ENCODE data around the gene PDSS1.
"Not testable (repeated sequence)": the region's sequence is repeated elsewhere in the genome, so short reads cannot be mapped to it uniquely, and the experiment has no call there.

The PDSS1 gene, protein sequence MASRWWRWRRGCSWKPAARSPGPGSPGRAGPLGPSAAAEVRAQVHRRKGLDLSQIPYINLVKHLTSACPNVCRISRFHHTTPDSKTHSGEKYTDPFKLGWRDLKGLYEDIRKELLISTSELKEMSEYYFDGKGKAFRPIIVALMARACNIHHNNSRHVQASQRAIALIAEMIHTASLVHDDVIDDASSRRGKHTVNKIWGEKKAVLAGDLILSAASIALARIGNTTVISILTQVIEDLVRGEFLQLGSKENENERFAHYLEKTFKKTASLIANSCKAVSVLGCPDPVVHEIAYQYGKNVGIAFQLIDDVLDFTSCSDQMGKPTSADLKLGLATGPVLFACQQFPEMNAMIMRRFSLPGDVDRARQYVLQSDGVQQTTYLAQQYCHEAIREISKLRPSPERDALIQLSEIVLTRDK

DNA sequence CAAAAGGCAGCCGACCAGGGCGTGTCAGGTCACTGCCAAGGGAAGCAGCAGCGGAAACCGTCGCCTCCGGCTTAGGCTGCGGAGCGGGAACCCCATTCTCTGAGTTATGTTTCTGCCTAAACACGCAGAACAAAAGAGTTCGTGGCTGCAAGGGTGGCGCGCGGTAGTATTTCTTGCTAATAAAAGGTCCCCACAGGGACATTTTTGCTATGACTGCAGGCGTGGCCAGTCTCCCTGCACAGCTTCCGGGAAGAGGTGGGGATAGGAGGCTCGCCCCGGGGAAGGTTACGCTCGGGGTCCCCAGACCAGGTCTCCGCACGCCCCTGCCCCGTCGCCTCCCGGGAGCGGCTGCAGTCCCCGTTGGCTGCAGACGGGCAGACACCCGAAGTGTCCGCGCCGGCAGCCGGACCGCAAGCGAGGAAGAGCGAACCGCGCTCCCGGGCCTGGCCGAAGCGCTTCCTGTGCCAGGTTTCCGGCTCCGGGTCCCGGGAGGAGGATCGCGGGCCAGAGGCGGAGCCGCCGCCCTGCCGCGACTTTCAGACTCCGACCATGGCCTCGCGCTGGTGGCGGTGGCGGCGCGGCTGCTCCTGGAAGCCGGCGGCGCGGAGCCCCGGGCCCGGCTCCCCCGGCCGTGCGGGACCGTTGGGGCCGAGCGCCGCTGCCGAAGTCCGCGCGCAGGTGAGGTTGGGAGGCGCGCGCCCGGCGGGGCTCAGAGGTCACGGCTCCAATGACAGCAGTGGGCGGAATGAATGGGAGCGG, at the start of gene PDSS1:
PDSS1 (plus strand) TSS at position 539 of the 759 bp plus-strand sequence; CDS start at position 550, 11 bp downstream.
- Mint-ChIP-seq H3K9me3 (no peaks in the 10 kb centered on the region), H3K4me3 (peak within 1 kb of the TSS; percentile 96), H3K4me1 (ENCODE audit: low read depth) (peaks cover 37% of the 10 kb centered on the region), H3K27ac (peak within 1 kb of the TSS; percentile 97), H3K27me3 (no peaks in the 10 kb centered on the region), H3K36me3 (ENCODE audit: low read depth) (peaks cover 37% of the 10 kb centered on the region)

DNA sequence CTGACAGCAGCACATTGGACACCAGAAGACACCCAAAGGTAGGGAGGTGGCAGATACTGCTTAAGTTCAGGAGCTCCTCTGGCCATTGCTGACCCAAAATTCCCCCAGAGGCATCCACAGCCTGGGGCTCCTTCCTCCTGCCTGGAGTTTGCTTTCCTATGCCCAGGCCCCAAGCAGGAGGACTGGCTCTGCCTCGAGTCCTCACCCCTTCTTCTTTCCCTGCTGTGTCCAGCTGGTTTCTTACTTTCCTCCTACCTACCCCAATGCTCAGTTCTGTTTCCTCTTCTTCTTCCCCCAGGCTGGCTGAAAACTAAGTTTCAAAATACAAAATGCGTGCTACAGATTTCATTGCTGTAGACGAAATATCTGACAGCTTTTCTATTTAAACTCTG, 49.3 kb upstream of the PDSS1 start:
- not testable (repeated sequence) for H3K27me3 Mint-ChIP-seq; H3K4me1 Mint-ChIP-seq (ENCODE audit: low read depth); H3K4me3 Mint-ChIP-seq; H3K36me3 Mint-ChIP-seq (ENCODE audit: low read depth); H3K27ac Mint-ChIP-seq; H3K9me3 Mint-ChIP-seq

DNA sequence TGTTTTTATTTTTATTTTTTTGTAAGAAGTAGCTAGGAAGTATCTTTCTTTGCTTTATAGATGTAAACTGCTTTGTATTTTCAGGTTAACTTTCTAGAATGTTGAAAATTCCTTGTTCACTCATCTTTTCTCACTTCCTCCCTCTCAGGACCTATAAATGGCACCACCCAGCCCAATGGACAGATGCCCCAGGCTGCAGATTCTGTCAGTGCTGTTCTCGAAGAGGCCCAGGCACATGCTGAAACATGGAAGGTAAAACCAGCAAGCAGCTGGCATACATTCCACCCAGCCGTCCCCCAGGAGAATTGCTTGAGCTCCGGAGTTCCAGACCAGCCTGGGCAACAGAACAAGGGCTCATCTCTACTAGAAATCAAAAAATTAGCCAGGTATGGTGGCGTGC, 47.1 kb upstream of the PDSS1 start:
- Mint-ChIP-seq H3K9me3 (no peaks in the 10 kb centered on the region), H3K4me1 (ENCODE audit: low read depth) (no peaks in the 10 kb centered on the region), H3K27ac (no peak overlapping the region), H3K27me3 (no peaks in the 10 kb centered on the region), H3K36me3 (ENCODE audit: low read depth) (no peaks in the 10 kb centered on the region), H3K4me3 (no peak overlapping the region)

DNA sequence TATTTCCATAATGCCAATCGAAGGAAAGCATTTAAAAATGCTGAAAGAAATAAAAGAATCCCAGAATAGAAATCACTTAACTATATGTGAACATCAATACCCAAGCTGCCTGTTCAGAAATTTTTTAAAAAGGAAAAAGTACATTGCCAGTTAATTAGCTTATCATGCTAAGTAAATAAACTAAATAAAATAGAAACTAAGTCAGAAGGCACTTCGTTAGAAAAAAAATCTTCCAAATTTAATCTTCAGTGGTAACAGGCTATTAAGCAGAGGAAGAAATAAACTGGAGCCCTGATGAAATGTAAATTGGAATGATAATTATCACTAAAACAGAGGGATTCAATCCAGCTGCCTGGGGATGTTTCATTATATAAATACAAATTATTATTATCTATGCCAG, 46.0 kb upstream of the PDSS1 start:
- H3K36me3 Mint-ChIP-seq (ENCODE audit: low read depth); H3K27ac Mint-ChIP-seq; H3K9me3 Mint-ChIP-seq; H3K27me3 Mint-ChIP-seq; H3K4me3 Mint-ChIP-seq; H3K4me1 Mint-ChIP-seq (ENCODE audit: low read depth): not testable (repeated sequence)

DNA sequence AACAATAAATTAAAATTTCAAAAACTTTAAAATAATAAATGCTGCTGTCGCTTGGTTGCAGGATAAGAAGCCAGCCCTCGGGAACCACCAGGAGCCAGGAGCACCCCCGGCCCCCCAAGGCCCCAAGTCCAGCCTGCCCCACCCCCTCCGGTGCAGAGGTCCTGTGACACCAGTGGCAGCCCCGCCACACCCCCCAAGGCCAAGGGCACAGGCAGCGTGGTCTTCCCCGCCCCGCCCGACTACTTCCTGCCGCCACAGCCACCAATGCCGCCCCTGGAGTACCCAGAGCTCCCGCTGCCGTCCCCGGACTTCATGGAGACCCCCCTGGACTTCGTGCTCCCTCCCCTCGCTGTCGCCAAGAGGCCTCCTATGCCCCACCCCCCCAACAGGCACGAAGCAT, 44.5 kb upstream of the PDSS1 start:
- H3K36me3 Mint-ChIP-seq (ENCODE audit: low read depth): no peaks in the 10 kb centered on the region
- no peaks in the 10 kb centered on the region for H3K27me3 Mint-ChIP-seq
- no peak overlapping the region for H3K4me3 Mint-ChIP-seq
- H3K27ac Mint-ChIP-seq: no peak overlapping the region
- no peaks in the 10 kb centered on the region for H3K9me3 Mint-ChIP-seq
- H3K4me1 Mint-ChIP-seq (ENCODE audit: low read depth): no peaks in the 10 kb centered on the region

DNA sequence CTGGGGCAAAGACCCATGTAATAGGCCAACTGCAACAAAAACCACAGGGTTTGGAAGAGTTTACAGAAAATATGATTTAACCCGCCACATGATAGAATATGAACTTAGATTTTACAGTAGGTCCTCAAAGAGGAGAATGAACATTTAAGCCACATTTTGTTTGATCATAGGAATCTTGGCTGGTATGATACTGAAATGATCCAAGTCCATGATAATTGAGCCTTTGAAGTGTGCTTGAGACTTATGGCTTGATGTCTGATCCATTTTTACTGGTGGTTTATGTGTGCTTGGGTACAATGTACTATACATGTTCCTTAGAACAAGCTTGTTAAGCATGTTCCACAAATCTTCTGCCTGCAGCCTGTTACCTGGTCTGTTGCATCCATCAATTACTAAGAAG, 41.8 kb upstream of the PDSS1 start:
- Mint-ChIP-seq H3K36me3 (ENCODE audit: low read depth) (no peaks in the 10 kb centered on the region), H3K4me3 (no peak overlapping the region), H3K27ac (no peak overlapping the region), H3K4me1 (ENCODE audit: low read depth) (no peaks in the 10 kb centered on the region), H3K27me3 (no peaks in the 10 kb centered on the region), H3K9me3 (no peaks in the 10 kb centered on the region)

DNA sequence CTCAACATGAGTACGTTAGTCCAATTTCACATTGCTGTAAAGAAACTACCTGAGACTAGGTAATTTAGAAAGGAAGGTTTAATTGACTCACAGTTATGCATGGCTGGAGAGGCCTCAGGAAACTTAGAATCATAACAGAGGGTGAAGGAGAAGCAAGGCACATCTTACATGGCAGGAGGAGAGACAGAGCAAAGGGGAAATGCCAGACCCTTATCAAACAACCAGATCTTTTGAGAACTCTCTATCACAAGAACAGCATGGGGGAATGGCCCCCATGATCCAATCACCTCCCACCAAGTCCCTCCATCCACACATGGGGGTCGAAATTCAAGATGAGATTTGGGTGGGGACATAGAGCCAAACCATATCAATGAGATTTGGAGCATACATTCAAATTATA, 34.6 kb upstream of the PDSS1 start:
- Mint-ChIP-seq H3K27me3 (no peaks in the 10 kb centered on the region), H3K27ac (no peak overlapping the region), H3K36me3 (ENCODE audit: low read depth) (no peaks in the 10 kb centered on the region), H3K4me3 (no peak overlapping the region), H3K4me1 (ENCODE audit: low read depth) (no peaks in the 10 kb centered on the region), H3K9me3 (peaks cover 5% of the 10 kb centered on the region)

DNA sequence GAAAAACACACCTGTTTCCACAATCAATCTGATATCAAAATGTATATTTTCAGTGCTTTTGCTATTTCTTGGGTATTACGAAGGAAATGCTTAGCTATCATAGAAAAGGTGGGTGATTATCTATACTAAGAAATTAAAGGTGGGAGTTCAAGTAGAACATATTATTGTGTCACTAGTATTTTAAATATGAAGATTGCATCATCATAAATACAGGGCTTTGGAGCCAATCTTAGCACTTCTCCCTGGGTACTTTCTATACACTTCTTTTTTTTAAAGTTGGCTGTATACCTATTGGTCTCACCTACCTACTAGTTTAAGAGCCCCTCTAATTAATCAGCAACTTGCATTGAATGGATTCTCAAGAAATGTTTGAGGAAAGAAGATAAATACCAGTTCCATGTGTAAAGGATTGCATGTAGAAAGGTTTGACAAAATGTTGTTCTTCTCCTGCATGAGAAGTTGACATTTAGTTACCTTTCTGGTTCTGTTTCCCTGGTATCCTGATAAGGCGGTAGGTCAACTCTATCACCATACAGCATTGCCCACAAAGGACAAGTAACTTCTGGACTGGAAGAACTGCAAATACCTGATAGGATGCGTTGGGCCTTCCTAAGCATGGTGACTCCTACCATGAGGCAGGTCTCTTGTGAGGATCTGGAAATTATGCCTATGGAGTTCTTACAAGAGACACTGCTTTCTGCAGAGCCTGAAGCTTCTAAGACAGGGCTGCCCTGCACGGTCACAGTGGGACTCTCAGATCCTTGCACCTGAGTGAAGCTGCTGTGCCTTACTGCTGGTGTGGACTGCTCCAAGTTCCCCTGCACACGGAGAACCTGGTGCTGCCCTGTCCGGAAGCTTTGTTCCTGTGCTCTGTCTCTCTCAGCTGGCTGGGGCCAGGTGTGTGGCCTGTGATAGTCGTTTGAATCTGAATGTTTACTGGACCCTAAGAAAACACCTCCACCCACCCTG, 32.1 kb upstream of the PDSS1 start:
- Mint-ChIP-seq H3K36me3 (ENCODE audit: low read depth) (no peaks in the 10 kb centered on the region), H3K4me3 (no peak overlapping the region)

DNA sequence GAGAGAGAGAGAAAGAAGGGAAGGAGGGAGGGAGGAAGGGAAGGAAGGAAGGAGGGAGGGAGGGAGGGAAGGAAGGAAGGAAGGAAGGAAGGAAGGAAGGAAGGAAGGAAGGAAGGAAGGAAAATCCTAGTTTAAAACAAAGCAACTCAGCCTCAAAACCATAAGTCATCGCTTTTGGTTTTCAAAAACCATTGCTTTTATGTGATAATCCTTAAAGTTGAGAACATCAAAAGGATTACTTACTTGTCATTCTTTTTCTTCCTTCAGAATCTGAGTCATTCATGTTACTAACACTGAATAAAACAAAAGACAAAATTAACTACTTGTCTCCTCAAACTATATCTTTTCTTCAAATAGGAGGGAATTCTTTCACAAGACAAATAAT, 21.6 kb upstream of the PDSS1 start:
- no peaks in the 10 kb centered on the region for H3K9me3 Mint-ChIP-seq
- H3K36me3 Mint-ChIP-seq (ENCODE audit: low read depth): no peaks in the 10 kb centered on the region
- H3K27ac Mint-ChIP-seq: no peak overlapping the region
- H3K4me1 Mint-ChIP-seq (ENCODE audit: low read depth): no peaks in the 10 kb centered on the region
- no peak overlapping the region for H3K4me3 Mint-ChIP-seq
- H3K27me3 Mint-ChIP-seq: no peaks in the 10 kb centered on the region

More for the DNA sequence above, 32.1 kb upstream of the PDSS1 start:
- Mint-ChIP-seq H3K9me3 (peaks cover 5% of the 10 kb centered on the region), H3K27me3 (no peaks in the 10 kb centered on the region), H3K4me1 (ENCODE audit: low read depth) (no peaks in the 10 kb centered on the region), H3K27ac (no peak overlapping the region)

DNA sequence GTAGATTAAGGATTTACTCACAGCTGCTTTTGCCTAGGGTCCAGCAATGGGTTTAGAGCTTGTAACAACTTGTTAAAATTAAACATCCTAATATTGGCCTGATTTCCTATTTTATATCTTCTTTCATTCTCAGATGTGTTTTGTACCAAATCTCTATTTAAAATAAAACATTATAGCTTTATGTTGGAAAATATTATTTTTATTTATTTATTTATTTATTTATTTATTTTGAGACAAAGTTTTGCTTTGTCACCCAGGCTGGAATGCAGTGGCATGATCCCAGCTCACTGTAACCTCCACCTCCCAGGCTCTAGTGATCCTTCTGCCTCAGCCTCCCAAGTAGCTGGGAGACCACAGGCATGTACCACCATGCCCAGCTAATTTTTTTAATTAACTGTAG, 17.9 kb upstream of the PDSS1 start:
- H3K27ac Mint-ChIP-seq: no peak overlapping the region
- H3K4me3 Mint-ChIP-seq: no peak overlapping the region
- no peaks in the 10 kb centered on the region for H3K27me3 Mint-ChIP-seq
- peaks cover 19% of the 10 kb centered on the region for H3K4me1 Mint-ChIP-seq (ENCODE audit: low read depth)
- no peaks in the 10 kb centered on the region for H3K36me3 Mint-ChIP-seq (ENCODE audit: low read depth)
- H3K9me3 Mint-ChIP-seq: no peaks in the 10 kb centered on the region

DNA sequence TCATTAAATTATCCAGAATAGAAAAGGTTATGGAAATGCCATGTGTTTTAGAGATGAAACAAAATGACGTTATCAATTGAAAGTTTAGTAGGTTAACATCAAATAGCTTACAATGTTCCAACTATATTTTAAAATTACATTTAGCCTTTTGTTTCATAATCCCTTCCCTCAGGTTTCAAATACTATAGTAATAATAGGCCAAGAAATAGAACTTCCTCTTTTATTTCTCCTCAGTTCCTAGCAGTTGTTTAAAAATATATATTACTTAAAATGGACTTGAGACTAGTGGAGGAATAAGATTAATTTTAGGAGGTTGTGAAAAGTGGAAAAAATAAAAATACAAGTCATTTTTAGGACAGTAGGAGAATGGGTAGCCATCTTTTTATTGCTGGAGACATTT, 16.4 kb upstream of the PDSS1 start:
- Mint-ChIP-seq H3K4me1 (ENCODE audit: low read depth) (peaks cover 23% of the 10 kb centered on the region), H3K4me3 (no peak overlapping the region), H3K27ac (no peak overlapping the region), H3K9me3 (no peaks in the 10 kb centered on the region), H3K36me3 (ENCODE audit: low read depth) (no peaks in the 10 kb centered on the region), H3K27me3 (no peaks in the 10 kb centered on the region)

DNA sequence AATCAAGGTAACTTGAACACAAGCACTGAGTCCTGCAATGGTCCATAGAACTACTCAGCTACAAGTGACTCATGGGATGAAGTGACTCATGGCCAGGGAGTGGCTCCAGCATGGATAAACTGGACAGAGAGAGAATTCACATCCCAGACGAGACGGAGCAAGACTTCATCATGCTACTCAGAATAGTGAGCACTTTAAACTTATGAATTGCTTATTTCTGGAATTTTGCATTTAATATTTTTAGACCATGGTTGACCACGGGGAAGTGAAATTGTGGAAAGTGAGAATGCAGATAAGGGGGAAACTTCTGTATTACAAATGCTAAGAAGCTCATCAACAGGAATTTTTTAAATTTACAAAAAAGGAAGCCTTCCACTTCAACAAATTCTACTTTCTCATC, 15.5 kb upstream of the PDSS1 start:
- not testable (repeated sequence) for H3K4me3 Mint-ChIP-seq
- H3K27ac Mint-ChIP-seq: peak overlapping the region; percentile 42

DNA sequence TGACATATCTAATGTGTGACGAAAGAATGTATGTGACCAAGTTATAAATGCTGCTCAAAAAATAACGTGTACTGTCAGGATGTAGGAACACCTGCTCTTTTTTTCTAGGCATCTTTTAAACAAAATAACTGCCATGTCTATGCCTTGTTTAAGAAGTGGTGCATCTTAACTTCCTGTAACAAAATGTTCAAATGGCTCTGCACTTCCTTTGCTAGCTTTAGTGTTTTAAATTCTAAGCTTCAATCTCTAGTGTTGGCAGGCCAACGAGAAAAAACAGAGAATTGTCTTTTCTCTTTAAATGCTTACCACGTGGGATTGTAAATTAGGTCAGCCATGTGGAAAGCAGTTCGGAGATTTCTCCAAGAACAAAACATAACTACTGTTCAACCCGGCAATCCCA, 14.6 kb upstream of the PDSS1 start:
- peak overlapping the region; percentile 50 for H3K27ac Mint-ChIP-seq
- peak overlapping the region; percentile 9 for H3K4me3 Mint-ChIP-seq
- no peaks in the 10 kb centered on the region for H3K9me3 Mint-ChIP-seq
- peaks cover 23% of the 10 kb centered on the region for H3K4me1 Mint-ChIP-seq (ENCODE audit: low read depth)
- H3K27me3 Mint-ChIP-seq: no peaks in the 10 kb centered on the region
- no peaks in the 10 kb centered on the region for H3K36me3 Mint-ChIP-seq (ENCODE audit: low read depth)

More for the DNA sequence above, 15.5 kb upstream of the PDSS1 start:
- not testable (repeated sequence) for H3K27me3 Mint-ChIP-seq; H3K9me3 Mint-ChIP-seq; H3K36me3 Mint-ChIP-seq (ENCODE audit: low read depth)
- peaks cover 23% of the 10 kb centered on the region for H3K4me1 Mint-ChIP-seq (ENCODE audit: low read depth)

DNA sequence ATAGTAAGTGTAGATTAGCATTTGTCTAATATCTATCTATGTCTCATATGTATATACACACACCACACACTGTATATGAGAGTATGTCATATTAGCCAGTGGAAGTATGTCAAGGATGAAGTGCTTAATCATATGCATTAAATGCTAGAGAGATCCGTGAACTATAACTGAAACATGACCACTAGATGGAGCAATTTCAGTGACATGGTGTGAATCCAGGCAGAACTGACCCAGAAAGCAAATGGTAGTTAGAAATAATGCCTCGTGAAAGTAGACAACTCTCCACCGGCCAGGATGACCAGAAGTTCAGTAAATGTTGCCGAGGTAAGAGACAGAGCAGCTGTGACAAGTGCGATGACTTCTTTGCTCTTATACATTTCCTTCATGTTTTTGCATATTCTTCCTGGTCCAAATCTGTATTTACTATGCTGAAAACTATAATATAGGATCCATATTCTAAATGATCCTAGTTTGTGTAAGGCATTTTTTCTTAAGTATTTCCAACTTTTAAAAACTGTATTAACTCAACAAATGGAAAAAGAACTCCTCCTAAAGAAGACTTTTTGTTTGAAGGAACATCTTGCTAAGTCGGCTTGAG, 12.7 kb upstream of the PDSS1 start:
- peaks cover 29% of the 10 kb centered on the region for H3K4me1 Mint-ChIP-seq (ENCODE audit: low read depth)
- not testable (repeated sequence) for H3K4me3 Mint-ChIP-seq; H3K36me3 Mint-ChIP-seq (ENCODE audit: low read depth); H3K27me3 Mint-ChIP-seq; H3K9me3 Mint-ChIP-seq; H3K27ac Mint-ChIP-seq
